Measurements from ENCODE around the gene CLTB. TPM values are rescaled to one million over a fixed set of nuclear protein-coding genes. Genes with fewer than 3 reads are reported as not detected.

The CLTB gene
- total and polyA plus RNA-seq, 2 of the 13 experiments (the other 11 are each of a cell fraction or from before 2014, with no cell fraction given): 23.3 to 33.8 TPM

- TF ChIP-seq REST (IDR thresholded peaks at IDR 0.05; ENCODE audit: borderline replicate concordance in 1 of 2, low read depth in 1 of 2, low read length in 2 of 2) (peak in 1 of 2 experiments; percentile 38; a peak in 1 of 4 replicates), ATF4 (CRISPR knock-in tag; IDR thresholded peaks at IDR 0.05) (no peak), FOXA1 (IDR thresholded peaks at IDR 0.05) (no peak), FOXA1 (CRISPR knock-in tag; IDR thresholded peaks at IDR 0.05) (peak; percentile 28; the same call in 1 of the 2 replicates), MNT (IDR thresholded peaks at IDR 0.05) (no peak), ZNF512B (CRISPR knock-in tag; IDR thresholded peaks at IDR 0.05; ENCODE audit: borderline replicate concordance) (no peak), JUN (CRISPR knock-in tag; IDR thresholded peaks at IDR 0.05) (0 out of 2 replicates have a peak, but pooled peaks have one; percentile 49), PAF1 (CRISPR knock-in tag; IDR thresholded peaks at IDR 0.05) (no peak), ZBTB10 (CRISPR knock-in tag; IDR thresholded peaks at IDR 0.05; ENCODE audit: borderline replicate concordance) (no peak), ZNF280D (CRISPR knock-in tag; IDR thresholded peaks at IDR 0.05) (0 out of 2 replicates have a peak, but pooled peaks have one; percentile 61), ZNF558 (CRISPR knock-in tag; IDR thresholded peaks at IDR 0.05; ENCODE audit: borderline replicate concordance) (no peak)
Observed at GRCh38 chr5:176415952-176416924, at the start of gene CLTB (continued).

All from HepG2 (cell line).